ENCODE results near the gene MTMR10.

The MTMR10 gene

DNA sequence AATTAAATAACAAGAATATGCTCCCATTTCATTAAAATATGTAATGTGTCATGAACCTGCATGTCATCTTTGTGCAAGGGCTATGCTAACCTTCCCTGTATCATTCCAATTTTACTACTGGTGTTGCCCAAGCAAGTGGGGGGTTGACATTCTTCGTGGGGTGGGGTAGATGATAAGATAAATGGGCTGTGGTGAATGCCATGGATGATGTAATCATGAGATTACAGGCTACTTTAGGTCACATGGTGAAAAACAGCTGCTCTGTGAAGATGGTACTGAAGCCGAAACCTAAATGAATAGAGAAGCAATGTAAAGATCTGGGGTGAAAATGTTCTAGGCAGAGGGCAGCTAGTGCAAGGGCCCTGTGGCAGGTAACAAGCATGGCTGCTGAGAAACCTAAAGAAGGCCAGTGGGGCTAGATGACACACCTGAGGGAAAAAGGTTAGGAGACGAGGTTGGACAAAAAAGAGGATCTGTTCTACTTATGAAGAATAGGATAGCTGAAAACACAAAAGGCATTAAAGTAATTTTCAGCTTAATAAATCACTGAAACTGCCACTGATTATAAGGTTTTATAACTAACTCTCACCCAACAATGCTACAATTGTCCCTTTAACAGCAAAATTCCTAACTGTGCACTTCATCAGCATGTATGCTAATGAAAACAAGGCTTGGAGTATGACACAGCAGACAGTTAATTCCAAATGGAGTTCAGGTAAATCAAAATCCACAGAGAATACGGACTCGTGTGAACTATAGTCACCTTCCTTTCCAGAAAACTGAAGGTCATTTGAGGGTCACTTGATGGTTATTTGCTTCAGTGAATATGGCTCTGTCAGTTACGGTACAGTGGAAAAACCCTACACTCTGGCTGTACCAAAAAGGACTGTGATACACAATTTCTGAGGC lies 35.0 kb downstream of the MTMR10 start:
- no peak for DNase-seq

- no peak for DNase-seq
Observed at GRCh38 chr15:30954674-30955073, 36.8 kb downstream of the MTMR10 start.

- peak; percentile 18 for DNase-seq
Observed at GRCh38 chr15:30953731-30954378, 37.6 kb downstream of the MTMR10 start.

DNA sequence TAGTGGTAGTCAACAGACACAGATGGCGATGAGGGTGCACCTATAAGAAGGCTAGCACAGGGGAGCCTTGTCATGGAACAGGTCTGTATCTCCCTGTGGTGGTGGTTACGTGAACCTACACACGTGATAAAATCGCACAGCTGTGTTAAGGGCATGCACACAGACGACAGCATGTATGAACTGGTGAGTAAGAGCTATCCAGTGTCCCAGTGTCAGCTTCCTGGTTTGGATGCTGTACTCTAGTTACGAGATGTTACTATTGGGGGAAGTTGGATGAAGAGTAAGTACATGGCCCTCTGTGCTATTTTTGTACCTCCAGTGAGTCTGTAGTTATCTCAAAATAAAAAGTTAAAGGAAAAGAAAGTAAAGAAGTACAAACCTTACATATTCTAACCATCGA lies 38.2 kb downstream of the MTMR10 start:
- DNase-seq, result no peak

GRCh38 chr15:30943654-30944335 lies 47.6 kb downstream of the MTMR10 start:
- no peak for DNase-seq

DNA sequence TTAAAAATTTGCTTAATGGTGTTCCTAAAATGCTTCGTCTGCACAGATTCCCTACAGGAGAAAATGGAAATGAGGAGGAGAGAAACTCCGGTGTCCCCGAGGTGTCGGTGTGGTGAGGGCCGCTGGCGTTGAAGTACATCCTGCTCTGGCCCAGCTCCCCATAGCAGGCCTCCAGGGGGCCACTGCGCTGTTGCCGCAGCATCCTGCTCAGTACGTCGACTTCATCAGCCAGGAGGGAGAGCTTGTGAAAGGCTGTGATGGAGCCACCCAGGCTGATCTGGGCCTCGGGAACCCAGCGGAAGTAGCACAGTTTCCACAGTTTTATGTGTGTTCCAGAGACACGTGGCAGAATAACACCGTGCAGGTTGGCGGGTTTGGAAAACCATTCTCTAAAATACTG lies 49.9 kb downstream of the MTMR10 start:
- no peak for DNase-seq

DNA sequence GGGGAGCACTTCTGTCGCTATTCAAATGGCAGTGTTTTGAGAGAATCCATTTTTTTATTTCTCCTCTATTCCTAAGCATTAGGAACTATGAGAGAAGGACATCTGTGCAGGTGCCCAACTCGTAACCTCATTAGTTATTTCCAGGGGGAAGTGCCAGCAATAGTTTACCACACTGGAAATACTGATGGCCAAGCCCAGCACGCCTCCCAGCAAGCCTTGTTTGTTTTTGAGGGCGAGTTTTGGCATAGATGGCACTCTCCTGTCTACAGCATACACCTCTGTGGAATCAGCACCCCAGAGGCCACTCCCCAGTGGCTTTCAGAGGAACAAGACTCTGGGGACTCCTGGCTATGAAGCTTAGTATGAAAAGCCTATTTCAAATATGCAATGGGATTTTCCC lies 51.1 kb downstream of the MTMR10 start:
- no peak for DNase-seq

- no peak for DNase-seq
Observed at GRCh38 chr15:30939161-30939560, 52.3 kb downstream of the MTMR10 start.

- DNase-seq, result no peak
Observed at GRCh38 chr15:30933293-30933692, 58.1 kb downstream of the MTMR10 start.

GRCh38 chr15:30930422-30930821 lies 61.0 kb downstream of the MTMR10 start:
- DNase-seq, result no peak

- no peak for DNase-seq
Observed at GRCh38 chr15:30929982-30930381, 61.4 kb downstream of the MTMR10 start.

DNA sequence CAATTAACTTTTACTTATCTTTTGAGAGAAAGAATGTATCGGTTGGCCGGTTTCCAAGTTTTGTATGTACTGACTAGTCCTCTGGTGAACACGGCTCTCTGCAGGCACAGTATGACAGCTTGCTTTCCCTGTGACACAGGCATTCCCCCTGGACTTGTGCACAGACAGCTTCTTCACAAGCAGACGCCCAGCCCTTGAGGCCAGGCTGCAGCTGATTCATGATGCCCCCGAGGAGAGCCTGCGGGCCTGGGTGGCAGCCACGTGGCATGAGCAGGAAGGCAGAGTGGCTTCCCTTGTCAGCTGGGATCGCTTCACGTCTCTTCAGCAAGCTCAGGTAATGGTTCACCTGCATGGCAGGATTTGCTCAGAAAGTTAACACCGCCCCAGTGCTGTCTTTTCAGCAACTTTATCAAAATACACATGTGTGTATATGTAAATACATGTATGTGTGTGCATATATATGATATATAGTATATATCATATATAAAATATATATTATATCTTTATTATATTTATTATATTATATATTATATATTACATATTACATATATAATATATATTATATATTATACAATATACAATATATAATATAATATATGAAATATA lies 62.3 kb downstream of the MTMR10 start:
- no peak for DNase-seq

DNA sequence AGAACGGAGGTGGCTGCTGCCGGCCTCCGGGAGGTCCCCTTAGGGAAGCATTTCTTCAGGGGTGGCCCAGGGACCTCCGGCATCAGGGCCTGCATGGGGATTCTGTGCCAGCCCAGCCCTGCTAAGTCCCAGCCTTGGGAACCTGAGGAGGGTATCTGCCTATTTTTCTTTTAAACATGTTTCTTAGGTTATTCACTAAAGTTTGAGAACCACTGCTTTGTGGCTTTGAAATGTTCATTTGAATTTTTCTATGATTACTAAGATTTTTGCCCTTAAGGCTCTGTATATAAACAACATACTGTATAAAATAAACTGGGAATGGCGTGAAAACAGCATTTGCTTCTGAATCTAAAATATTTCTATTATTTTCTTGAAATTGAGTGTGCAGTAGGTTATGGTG lies 63.4 kb downstream of the MTMR10 start:
- no peak for DNase-seq

DNA sequence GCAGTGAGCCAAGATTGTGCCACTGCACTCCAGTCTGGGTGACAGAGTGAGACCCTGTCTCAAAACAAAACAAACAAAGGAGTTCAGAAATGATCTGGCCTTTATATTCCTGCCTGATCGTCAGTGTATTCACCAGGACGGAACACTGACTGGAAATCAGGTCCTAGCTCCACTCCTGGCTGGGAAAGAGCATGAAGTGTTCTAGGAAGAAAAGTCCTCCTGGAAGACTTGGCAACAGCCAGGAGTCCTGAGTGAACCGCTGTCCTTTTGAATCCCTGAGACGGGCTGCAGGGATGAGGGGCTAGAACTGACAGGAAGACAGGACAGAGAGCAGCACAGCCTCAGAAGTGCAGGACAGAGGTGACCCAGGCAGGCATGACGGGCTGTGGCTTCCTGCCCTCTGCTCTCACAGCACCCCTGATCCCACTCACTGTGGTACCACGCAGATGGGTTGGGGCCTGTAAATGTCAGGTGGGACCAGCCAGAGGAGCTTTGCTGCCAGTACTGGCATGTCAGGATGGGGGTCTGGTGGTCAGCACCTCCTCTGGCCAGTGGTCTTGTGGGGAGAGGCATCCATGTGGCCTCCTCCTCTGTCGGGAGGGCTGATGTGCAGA lies 64.2 kb downstream of the MTMR10 start:
- DNase-seq, result no peak

DNA sequence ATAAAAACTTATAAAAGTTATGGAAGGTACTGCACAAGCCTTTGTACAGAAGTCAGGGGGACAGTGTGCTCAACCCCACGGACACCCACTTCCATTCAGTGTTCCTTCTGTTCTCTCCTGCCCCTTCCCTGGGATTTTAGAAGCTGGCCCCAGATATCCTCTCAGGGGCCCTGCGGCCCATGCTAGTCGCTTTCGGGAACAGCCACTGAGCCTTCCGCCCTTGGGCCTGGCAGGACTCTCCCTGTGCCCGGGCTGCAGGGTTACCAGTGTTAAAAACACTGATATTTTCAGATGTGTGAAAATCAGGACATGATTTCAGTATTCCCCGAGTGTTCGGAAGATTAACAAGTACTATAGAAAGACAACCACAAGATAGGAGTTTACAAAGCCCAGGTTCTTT lies 65.3 kb downstream of the MTMR10 start:
- no peak for DNase-seq

DNA sequence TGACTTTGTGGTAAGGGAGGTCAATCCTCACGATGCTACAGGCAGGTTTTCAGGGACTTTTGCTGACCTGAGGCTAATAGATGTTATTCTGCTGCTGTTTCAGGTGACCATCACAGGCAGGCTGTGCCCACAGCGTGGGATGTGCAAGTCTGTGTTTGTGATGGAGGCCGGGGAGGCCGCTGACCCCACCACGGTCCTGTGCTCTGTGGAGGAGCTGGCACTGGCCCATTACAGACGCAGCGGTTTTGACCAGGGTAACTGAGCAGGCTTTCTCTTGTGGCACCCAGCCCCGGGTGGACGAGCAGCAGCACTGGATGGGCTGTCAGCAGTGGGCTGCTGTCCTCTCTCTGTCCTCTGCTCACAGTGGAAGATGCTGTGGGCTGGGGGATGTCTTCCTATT lies 65.7 kb downstream of the MTMR10 start:
- DNase-seq, result no peak

- no peak for DNase-seq
Observed at GRCh38 chr15:30924353-30924752, 67.1 kb downstream of the MTMR10 start.

- DNase-seq, result no peak
Observed at GRCh38 chr15:30923429-30923828, 68.0 kb downstream of the MTMR10 start.

- no peak for DNase-seq
Observed at GRCh38 chr15:30922480-30923311, 68.7 kb downstream of the MTMR10 start.

DNA sequence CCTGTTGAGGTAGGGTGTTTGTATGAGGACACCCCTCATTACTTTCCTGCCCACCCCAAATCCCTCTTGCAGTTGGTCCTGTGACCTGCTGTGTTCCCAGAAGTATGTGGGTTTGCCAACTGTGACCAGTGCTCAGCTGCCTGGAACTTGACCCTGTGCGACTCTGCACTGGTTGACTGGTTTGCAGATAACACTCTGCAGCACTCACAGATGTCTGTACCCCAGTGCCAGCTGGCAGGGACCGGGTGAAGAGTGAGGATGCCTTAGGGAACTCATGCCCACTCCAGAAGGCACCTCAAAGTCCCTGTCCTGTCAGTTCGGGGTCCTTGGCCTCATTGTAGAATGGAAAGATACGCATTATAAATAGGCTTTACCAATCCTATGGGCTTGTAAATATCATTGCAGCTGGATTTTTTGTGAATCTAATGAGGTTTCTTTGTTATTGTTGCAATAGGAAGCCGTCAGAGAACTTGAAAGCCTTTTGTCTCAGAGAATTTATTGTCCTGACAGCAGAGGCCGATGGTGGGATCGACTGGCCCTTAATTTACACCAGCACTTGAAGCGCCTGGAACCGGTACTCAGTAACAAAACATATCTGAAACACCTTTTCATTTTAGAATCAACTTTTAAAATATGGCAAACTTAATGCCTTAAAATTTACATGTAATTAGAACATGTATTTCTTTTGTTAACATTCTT lies 69.5 kb downstream of the MTMR10 start:
- DNase-seq, result no peak

GRCh38 chr15:30921106-30921505 lies 70.3 kb downstream of the MTMR10 start:
- DNase-seq, result no peak
